NCI-H128 (cell line): ENCODE measurements around the gene NLGN1.
A peak's percentile ranks its signal among the peaks of the same experiment; 100 is the strongest.

Experiments
- DNase-seq: peaks from one replicate; lab custom pipeline; 2025; ENCODE audit not compliant: unreplicated experiment; lab: John Stamatoyannopoulos, UW

The NLGN1 gene

DNA sequence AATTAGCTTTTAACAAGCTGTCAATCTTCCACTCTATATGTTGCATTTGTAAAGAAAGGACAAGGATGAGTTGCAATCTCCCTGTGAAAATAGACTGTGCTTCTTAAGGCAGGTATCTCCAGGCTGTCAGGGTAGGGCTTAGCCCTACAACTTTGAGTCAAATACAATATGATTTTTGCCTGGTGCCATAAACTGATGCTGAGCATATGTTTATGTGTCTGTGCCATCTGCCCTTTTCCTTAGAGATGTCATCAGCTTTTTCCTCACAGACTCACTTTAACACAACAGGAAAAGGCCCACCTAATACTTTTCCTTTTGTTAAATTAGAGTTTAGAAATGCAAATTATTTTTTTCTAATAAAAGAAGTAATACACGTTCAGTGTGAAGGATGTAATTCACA, 548.3 kb downstream of the NLGN1 start:
- no peak for DNase-seq

GRCh38 chr3:173954647-173955046, 557.1 kb downstream of the NLGN1 start:
- no peak for DNase-seq

DNA sequence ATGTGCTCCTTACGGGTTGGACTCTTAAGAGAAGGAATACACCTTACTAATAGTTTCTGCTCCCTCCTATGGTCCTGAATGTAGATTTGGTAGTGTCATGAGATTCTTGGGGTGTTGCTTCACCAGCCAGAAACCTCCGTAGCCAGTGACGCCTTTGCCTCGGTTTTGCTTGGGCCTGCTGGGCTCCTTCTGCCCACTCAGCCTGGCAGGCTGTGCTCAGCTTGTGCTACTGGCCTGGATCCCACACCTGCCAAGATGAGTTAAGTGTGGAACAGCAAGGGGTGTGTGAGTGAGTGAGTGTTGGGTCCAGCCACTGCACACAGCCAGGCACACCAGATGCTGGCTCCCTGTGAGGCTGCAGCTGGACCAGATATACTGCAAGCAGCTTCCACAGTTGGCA, 560.1 kb downstream of the NLGN1 start:
- no peak for DNase-seq

GRCh38 chr3:173958805-173959204, 561.3 kb downstream of the NLGN1 start:
- DNase-seq: no peak

DNA sequence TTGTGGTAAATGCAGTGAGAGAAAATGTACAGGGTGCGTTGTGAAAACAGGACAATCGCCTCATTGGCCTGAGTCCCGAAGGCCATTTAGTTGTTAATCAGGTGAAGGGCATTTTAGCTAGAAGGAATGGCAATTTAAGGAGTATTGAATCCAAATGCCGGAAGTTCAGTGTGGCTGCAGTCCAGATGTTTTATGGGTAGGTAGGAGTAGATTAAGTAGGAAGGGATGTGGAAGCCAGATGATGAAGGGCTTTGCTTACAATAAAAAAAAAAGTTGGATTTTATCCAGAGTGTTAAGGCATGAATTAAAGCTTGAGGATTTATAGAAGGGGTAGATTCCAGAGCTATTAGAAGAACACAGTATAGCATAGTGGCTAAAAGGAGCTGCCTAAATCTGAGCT, 572.7 kb downstream of the NLGN1 start:
- DNase-seq: no peak

DNA sequence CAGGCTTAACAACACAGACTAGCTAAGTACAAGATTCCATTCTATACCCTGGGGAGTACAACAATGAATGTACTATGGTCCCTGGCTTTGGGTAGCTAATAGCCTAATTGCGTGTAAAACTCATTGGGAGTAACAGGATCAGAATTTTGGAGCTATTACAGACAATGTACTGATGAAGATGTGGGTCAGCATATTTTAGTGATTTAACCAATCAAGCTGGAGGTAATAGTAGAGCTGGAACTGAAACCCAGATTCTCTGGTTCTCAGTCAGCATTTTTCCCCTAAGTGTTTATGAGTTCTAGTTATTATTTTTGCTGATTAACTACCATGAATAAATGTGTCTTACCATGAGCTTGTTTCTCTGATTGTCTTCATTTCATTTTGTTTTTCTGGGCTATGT, 578.7 kb downstream of the NLGN1 start:
- no peak for DNase-seq

DNA sequence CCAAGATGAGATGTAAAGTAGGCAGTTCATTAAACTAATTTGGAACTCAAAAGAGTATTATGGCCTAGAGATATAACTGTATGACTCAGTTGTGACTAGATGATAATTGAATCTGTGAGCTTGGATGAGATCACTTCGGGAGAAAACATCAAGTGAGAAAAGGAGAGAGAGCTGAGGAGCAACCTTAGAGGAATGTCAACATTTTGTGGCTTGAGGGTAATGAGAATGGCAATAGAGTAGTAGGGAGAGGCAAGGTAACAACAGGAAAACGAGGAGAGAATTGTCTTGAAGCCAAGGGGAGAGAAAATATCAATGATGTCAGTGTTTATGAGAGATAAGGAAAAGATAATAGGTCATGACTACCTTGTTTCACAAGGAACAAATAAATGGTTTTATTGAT, 580.2 kb downstream of the NLGN1 start:
- DNase-seq: no peak

- DNase-seq: no peak
These were observed 585.8 kb downstream of the NLGN1 start for GRCh38 chr3:173983343-173983742.

GRCh38 chr3:173986861-173987410, 589.4 kb downstream of the NLGN1 start:
- DNase-seq: no peak

DNA sequence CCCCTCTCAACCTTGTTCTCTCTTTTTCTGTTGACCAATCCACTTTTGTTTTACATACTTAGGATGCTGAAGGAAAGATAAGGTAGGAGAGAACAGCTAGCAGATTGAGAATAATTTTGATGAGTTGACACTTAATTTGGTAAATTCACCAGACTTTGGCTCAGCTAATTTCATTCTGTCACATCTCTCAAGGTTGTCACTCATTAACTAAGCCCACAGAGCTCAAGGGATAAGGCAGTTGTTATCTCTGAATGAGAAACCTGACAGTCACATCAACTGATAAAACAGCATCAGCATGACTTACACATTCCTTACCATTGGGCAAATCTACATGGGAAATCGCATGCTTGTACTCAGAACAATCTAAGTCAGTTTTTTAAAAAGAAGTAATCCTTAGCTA, 591.4 kb downstream of the NLGN1 start:
- DNase-seq: no peak

DNA sequence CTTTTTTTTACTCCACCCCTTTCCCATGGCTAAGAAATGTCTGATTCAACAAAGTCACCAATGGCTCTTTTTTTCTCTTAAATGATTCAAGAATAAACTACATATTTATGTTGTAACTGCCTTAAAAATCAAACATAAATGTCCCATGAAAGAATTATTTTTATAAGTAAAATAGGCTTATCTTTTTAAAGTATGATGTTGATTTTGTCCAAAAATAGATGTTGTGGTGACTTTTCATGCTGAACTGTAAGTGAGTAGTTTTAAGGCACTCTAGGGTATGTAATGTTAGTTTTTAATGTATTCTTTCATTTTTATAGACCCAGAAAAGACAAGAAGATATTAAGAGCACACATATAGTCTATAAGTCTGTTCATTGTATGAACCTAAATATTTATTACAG, 594.9 kb downstream of the NLGN1 start:
- DNase-seq: no peak

GRCh38 chr3:173993299-173993698, 595.8 kb downstream of the NLGN1 start:
- no peak for DNase-seq

GRCh38 chr3:174000675-174001074, 603.1 kb downstream of the NLGN1 start:
- no peak for DNase-seq

DNA sequence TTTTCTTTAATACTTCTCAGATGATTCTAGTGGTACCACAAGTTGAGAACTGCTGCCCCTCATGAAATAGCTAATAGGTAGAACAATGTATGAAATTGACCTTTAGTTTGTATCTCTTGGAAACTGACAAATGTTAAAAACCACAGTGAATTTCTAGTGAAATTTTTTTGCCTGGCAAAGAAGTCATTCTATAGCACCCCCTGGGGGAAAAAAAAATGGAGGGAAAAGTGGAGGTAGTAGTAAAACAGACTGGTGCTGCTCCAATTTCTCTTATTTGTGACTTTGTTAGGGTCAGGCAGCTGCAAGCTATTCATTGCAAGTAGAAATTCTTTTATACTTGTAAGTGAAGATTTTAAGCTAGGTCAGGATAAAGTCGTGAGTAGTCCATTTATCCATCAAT, 605.0 kb downstream of the NLGN1 start:
- DNase-seq: no peak

DNA sequence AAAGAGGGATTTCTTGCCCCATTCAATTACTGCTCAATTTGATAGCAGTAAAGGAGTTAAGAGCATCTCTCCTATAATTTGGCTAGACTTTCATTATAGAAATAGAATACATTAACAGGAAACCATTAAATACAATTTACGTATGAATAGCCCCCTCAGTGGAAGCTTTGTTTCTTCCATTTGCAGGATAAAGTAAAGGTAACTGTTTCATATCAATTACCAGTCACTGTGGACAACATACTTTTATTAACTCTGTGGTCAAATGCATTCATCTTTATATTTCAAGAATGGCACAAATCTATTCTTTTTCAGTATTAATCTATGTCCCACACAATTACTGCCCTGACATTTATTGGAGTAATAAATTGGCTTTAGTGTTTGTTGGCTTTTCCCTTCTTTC, 613.4 kb downstream of the NLGN1 start:
- no peak for DNase-seq

DNA sequence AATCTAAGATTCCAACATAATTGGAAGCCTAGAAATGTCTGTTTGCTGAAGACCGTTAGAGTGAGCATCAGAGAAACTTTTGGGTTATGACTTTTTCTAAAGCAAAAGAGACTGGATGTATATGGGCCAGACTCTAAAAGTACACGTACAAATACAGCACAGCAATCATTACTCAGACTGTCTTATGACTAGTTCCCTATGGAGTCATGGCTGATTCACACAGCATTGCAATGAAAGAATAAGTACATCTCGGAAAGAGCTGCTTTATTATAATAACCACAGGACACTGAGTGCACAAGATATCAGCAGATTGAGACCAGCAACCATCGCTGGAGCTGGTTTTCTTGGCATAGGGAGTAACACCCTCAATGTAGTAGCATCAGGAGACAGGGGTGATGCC, 618.6 kb downstream of the NLGN1 start:
- DNase-seq: no peak

DNA sequence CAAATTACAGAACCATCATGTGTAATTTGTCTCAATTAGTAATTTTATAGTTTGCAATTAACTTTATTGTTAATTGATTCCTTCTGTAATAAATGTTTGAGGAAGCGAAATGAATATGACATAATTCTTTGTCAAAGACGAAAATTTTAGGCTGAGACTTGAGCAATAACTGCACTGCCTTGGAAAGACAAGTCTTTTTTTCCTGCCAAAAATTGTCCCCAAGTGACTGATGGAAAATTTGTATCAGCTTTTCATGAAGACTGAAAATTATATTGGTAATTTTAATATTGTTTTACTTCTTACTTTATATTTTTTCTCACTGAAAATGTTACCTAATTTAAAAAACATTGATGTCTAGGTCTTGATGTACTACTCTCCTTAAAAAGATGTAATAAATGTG, 622.6 kb downstream of the NLGN1 start:
- DNase-seq: no peak

- peak; percentile 61 for DNase-seq
These were observed 625.9 kb downstream of the NLGN1 start for GRCh38 chr3:174023421-174023820.

GRCh38 chr3:174028673-174029072, 631.1 kb downstream of the NLGN1 start:
- no peak for DNase-seq

DNA sequence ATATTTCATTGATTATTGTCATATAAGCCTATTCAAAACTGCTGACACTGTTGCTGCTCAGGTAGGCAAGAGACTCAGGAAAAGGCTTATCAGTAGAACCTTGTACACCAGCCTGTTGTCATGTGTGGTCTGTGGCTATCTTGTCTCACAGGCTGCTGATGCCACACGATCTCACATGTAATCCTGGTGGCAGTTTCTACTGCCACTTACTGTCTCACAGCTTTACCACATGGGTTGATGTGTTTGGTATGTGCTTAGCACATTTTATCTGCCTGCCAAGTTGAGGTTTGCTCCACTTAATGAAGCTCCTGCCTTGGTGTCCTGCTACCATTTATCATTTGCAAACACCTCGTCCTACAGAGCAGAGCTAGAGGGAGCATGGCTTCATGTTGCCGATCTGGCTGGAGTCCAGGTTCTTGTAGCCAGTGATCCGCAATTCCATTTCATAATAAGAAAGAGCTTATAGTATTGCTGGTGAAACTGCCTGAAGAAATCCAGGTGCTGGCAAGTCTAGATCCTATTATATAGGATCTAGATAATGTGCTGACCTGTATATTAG, 637.9 kb downstream of the NLGN1 start:
- DNase-seq: no peak

DNA sequence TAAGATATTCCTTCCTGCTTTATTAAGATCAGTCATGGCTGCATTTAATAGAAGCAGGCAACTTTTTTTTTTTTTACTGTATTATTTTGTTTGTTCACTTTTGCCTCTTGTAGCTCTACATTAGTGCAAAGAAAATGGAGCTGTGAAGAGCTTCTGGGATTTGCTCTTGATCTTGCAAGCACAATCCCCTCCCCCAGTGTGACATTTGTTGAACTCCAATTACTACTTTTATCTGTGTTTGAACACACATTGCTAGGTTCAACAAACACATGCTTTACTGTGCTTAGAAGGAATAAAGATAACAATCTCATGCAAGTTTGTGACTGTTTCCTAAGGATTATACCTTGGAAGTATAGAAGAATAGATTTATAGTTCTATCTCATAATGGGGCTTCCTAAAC, 648.8 kb downstream of the NLGN1 start:
- DNase-seq: no peak

DNA sequence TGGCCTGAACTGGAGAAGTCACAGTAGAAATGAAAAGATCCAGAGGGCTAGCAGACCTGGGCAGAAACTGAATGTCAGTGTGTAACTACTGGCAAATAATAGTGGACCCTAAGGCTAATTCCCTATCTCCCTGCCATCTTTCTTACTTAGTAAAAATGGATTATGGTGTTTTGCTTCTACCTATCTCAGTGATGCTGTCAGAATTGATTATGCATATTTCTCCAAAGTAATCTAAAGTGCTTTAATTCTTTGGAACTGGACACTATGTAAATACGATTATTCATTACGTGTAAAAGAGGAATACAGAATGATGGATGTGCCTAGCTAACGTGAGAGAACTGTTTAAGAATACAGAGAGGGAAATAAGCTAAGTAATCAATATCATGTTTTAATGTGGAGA, 651.9 kb downstream of the NLGN1 start:
- DNase-seq: no peak

GRCh38 chr3:174051191-174051590, 653.6 kb downstream of the NLGN1 start:
- DNase-seq: no peak

GRCh38 chr3:174058804-174059203, 661.3 kb downstream of the NLGN1 start:
- DNase-seq: no peak
